Urinary bladder (tissue), 2 donors: ENCODE results near the gene EMP3. TPM values are rescaled to one million over a fixed set of nuclear protein-coding genes. Genes with fewer than 3 reads are reported as not detected.

Experiments
- polyA plus RNA-seq: library from polyadenylated mRNA; stranded (reverse); fragments of 200-250 nt; gene quantifications from one replicate; pipeline ENCODE4 v1.2.3, GENCODE V29; 2013
- total RNA-seq: library from RNA; depleted of rRNA; stranded (reverse); fragments of >200 nt; gene quantifications from one replicate; pipeline ENCODE4 v1.2.3, GENCODE V29; 2014
- donor health status: healthy.

The EMP3 gene
- total and polyA plus RNA-seq, 2 donors = 81.3 to 159 TPM

Other genes starting within 250 kb of the EMP3 start
- 10.5 TPM for gene PLA2G4C, start 214.7 kb upstream of the EMP3 start, total RNA-seq
- 13.5 TPM for gene PLA2G4C, start 214.7 kb upstream of the EMP3 start, polyA plus RNA-seq
- gene LIG1, start 155.2 kb upstream of the EMP3 start, total RNA-seq = 21.6 TPM
- gene LIG1, start 155.2 kb upstream of the EMP3 start, polyA plus RNA-seq = 11.4 TPM
- 1.6 TPM for gene ZSWIM9, start 154.9 kb upstream of the EMP3 start, total RNA-seq
- 10.6 TPM for gene ZSWIM9, start 154.9 kb upstream of the EMP3 start, polyA plus RNA-seq
- gene CARD8, start 69.6 kb upstream of the EMP3 start, total RNA-seq = 81.3 TPM
- gene CARD8, start 69.6 kb upstream of the EMP3 start, polyA plus RNA-seq = 29.0 TPM
- 6.6 TPM for gene ZNF114, start 55.5 kb upstream of the EMP3 start, total RNA-seq
- gene ZNF114, start 55.5 kb upstream of the EMP3 start, polyA plus RNA-seq = 0.24 TPM
- 4.3 TPM for gene TMEM143, start 38.4 kb downstream of the EMP3 start, total RNA-seq
- gene TMEM143, start 38.4 kb downstream of the EMP3 start, polyA plus RNA-seq = 10.2 TPM
- not detected for gene SYNGR4, start 38.8 kb downstream of the EMP3 start, total RNA-seq
- gene SYNGR4, start 38.8 kb downstream of the EMP3 start, polyA plus RNA-seq = not detected
- gene KDELR1, start 66.0 kb downstream of the EMP3 start, total RNA-seq = 68.7 TPM
- 144 TPM for gene KDELR1, start 66.0 kb downstream of the EMP3 start, polyA plus RNA-seq
- 1.9 TPM for gene GRIN2D, start 68.1 kb downstream of the EMP3 start, total RNA-seq
- 0.30 TPM for gene GRIN2D, start 68.1 kb downstream of the EMP3 start, polyA plus RNA-seq
- gene GRWD1, start 120.4 kb downstream of the EMP3 start, total RNA-seq = 13.6 TPM
- 22.2 TPM for gene GRWD1, start 120.4 kb downstream of the EMP3 start, polyA plus RNA-seq
- gene KCNJ14, start 130.0 kb downstream of the EMP3 start, total RNA-seq = 0.42 TPM
- gene KCNJ14, start 130.0 kb downstream of the EMP3 start, polyA plus RNA-seq = 0.33 TPM
- 30.6 TPM for gene CYTH2, start 143.8 kb downstream of the EMP3 start, total RNA-seq
- gene CYTH2, start 143.8 kb downstream of the EMP3 start, polyA plus RNA-seq = 51.9 TPM
- 0.42 TPM for gene LMTK3, start 186.3 kb downstream of the EMP3 start, total RNA-seq
- gene LMTK3, start 186.3 kb downstream of the EMP3 start, polyA plus RNA-seq = 0.72 TPM
- 0.42 TPM for gene SULT2B1, start 226.6 kb downstream of the EMP3 start, total RNA-seq
- gene SULT2B1, start 226.6 kb downstream of the EMP3 start, polyA plus RNA-seq = 0.30 TPM